ENCODE results near the gene SP5. TPM values are rescaled to one million over a fixed set of nuclear protein-coding genes. Genes with fewer than 3 reads are reported as not detected.

The SP5 gene
- polyA plus RNA-seq, 1 of the 3 experiments (the other 2 are of a cell fraction) = not detected

DNA sequence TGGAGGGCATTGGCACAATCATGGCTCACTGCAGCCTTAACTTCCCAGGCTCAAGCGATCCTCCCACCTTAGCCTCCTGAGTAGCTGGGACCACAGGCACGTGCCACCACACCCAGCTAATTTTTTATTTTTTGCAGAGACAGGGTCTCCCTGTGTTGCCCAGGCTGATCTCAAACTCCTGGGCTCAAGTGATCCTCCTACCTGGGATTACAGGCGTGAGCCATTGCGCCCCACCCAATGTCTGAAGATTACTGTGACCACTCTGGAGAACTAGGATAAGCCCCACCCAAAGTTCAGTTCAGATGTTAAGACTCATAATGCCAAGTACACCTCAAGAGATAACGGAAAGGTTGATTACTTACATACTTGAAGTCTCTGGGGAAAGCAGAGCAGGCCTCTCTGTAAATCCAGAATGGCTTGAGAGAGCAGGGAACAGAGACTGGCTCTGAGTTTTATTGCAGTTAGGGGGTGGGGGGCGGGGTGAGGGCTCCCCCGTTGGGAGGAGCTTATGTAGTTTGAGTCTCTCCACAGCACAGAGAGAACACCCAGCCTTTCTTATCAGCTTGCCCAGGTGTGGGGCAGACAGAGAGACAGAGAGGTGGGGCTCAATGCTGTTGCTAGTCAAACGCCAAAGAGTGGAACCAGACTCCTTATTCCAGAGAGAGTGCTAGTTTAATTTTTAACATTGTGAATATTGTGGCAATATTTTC is 28.5 kb downstream of the SP5 start:
- no peak for DNase-seq
- no peaks in the 10 kb centered on the region for H3K79me2 ChIP-seq (ENCODE audit: insufficient read depth)
- peaks cover 3% of the 10 kb centered on the region for H3F3A ChIP-seq (replicated peaks; ENCODE audit: insufficient read depth)
- WGBS (ENCODE audit: low lambda C conversion rate) = 21% methylated on average over 8 of the region's 8 CpGs
- H3K9me3 ChIP-seq = no peaks in the 10 kb centered on the region
- TF ChIP-seq FOXJ3 (CRISPR knock-in tag; IDR thresholded peaks at IDR 0.05) = no peak
- TF ChIP-seq GATA2 (CRISPR knock-in tag; IDR thresholded peaks at IDR 0.05) = no peak
- no peak for TF ChIP-seq FOSL2 (IDR thresholded peaks at IDR 0.05; ENCODE audit: borderline replicate concordance, low read depth)
- TF ChIP-seq, protein P1, sequence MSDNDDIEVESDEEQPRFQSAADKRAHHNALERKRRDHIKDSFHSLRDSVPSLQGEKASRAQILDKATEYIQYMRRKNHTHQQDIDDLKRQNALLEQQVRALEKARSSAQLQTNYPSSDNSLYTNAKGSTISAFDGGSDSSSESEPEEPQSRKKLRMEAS (IDR thresholded peaks at IDR 0.05; ENCODE audit: low read depth) = no peak
- TF ChIP-seq, protein P2, sequence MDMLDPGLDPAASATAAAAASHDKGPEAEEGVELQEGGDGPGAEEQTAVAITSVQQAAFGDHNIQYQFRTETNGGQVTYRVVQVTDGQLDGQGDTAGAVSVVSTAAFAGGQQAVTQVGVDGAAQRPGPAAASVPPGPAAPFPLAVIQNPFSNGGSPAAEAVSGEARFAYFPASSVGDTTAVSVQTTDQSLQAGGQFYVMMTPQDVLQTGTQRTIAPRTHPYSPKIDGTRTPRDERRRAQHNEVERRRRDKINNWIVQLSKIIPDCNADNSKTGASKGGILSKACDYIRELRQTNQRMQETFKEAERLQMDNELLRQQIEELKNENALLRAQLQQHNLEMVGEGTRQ (IDR thresholded peaks at IDR 0.05; ENCODE audit: borderline replicate concordance, low read depth, low read length) = no peak
- no peak for TF ChIP-seq MEF2A (IDR thresholded peaks at IDR 0.05; ENCODE audit: borderline replicate concordance, low read depth)
- no peak for TF ChIP-seq ELF1 (IDR thresholded peaks at IDR 0.05)
- no peak for TF ChIP-seq SIN3A (IDR thresholded peaks at IDR 0.05; ENCODE audit: borderline replicate concordance, low read depth, low read length)
- TF ChIP-seq FOXM1 (IDR thresholded peaks at IDR 0.05; ENCODE audit: low read depth) = no peak
- TF ChIP-seq TEAD4 (IDR thresholded peaks at IDR 0.05; ENCODE audit: borderline replicate concordance, insufficient read depth) = no peak
- no peak for TF ChIP-seq TAF1 (IDR thresholded peaks at IDR 0.05; ENCODE audit: borderline replicate concordance, low read depth, low read length)
- H3K4me3 ChIP-seq (ENCODE audit: low read depth in 2 of 2, low read length in 1 of 2) = no peak overlapping the region
- H2AFZ ChIP-seq (ENCODE audit: low read depth) = no peak overlapping the region
- H3K27me3 ChIP-seq (ENCODE audit: insufficient read depth) = peaks cover 15% of the 10 kb centered on the region; the same call in 1 of the 2 replicates
- H3K36me3 ChIP-seq (replicated peaks in 1 of 2; ENCODE audit: control insufficient read depth in 1 of 2, insufficient read depth in 2 of 2, low read length in 1 of 2) = no peaks in the 10 kb centered on the region
- no peaks in the 10 kb centered on the region for H4K20me1 ChIP-seq (ENCODE audit: insufficient read depth)
- no peak overlapping the region for H3K9ac ChIP-seq
- ChIA-PET CTCF (interaction anchor here (0.6 kb wide), 1 partner anchor 17 kb away, joined by 3 read pairs; no protein-coding TSS in a partner anchor), POLR2A (no interaction called here)
- H3K4me2 ChIP-seq = no peak overlapping the region
- H3K27ac ChIP-seq (ENCODE audit: low read depth in 2 of 2, low read length in 1 of 2) = no peak overlapping the region
- no peaks in the 10 kb centered on the region for H3K9me2 ChIP-seq
- no peaks in the 10 kb centered on the region for H3K4me1 ChIP-seq (ENCODE audit: control insufficient read depth in 1 of 2, insufficient read depth in 2 of 2, low read depth in 1 of 2, low read length in 1 of 2)

DNA sequence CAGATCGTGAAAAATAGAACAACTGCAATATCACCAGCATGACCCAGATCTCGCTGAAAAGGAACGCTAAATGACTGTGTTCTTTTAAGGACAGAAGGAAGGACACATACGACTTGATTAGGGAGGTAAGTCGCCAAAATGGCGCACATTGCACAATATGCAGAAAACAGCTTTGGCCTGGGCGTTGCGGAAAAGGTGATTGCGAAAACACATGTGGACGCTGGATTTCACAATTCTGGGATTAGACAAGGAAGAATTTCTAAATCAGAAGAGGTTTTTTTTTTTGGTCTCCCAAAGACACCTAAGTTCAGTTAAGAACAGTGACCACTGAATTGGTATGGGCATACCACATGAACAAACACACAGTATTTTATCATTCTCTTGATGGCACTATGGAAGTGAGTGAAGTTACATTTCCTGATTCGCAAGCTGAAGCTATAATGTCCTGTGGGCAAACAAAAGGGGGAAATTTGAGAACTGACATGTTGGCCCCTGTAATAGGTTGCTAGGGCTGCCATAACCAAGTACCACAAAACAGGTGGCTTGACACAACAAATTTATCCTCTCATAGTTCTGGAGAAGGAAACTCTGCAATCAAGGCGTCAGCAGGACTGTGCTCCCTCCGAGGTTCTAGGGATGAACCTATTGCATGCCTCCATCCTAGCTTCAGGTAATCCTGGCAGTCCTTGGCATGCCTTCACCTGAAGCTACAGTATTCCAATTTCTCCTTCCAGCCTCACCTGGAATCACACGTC is 29.3 kb downstream of the SP5 start:
- Histone ChIP-seq H3K9me2 (no peaks in the 10 kb centered on the region), H3K27me3 (ENCODE audit: insufficient read depth) (peaks cover 15% of the 10 kb centered on the region; the same call in 1 of the 2 replicates), H3K79me2 (ENCODE audit: insufficient read depth) (no peaks in the 10 kb centered on the region), H2AFZ (ENCODE audit: low read depth) (no peak overlapping the region), H3K27ac (ENCODE audit: low read depth in 2 of 2, low read length in 1 of 2) (no peak overlapping the region), H3K4me2 (no peak overlapping the region), H3K9me3 (no peaks in the 10 kb centered on the region), H3K36me3 (replicated peaks in 1 of 2; ENCODE audit: control insufficient read depth in 1 of 2, insufficient read depth in 2 of 2, low read length in 1 of 2) (no peaks in the 10 kb centered on the region), H3K4me1 (ENCODE audit: control insufficient read depth in 1 of 2, insufficient read depth in 2 of 2, low read depth in 1 of 2, low read length in 1 of 2) (no peaks in the 10 kb centered on the region), H4K20me1 (ENCODE audit: insufficient read depth) (no peaks in the 10 kb centered on the region), H3K9ac (no peak overlapping the region), H3K4me3 (ENCODE audit: low read depth in 2 of 2, low read length in 1 of 2) (no peak overlapping the region), H3F3A (replicated peaks; ENCODE audit: insufficient read depth) (peaks cover under 1% of the 10 kb centered on the region)
- no peak for DNase-seq
- ChIA-PET CTCF (no interaction called here), POLR2A (no interaction called here)
- WGBS (ENCODE audit: low lambda C conversion rate) = 51% methylated on average over 14 of the region's 14 CpGs
- TF ChIP-seq FOXM1 (IDR thresholded peaks at IDR 0.05; ENCODE audit: low read depth) = no peak
- TF ChIP-seq SIN3A (IDR thresholded peaks at IDR 0.05; ENCODE audit: borderline replicate concordance, low read depth, low read length) = no peak
- no peak for TF ChIP-seq GATA2 (CRISPR knock-in tag; IDR thresholded peaks at IDR 0.05)
- TF ChIP-seq NFIC (IDR thresholded peaks at IDR 0.05; ENCODE audit: borderline replicate concordance) = no peak
- no peak for TF ChIP-seq SMC3 (IDR thresholded peaks at IDR 0.05; ENCODE audit: low read depth, low read length)
- TF ChIP-seq EZH2phosphoT487 (IDR thresholded peaks at IDR 0.05; ENCODE audit: borderline replicate concordance, low read depth) = no peak
- TF ChIP-seq YY1 (IDR thresholded peaks at IDR 0.05; ENCODE audit: low read depth) = no peak
- TF ChIP-seq FOSL2 (IDR thresholded peaks at IDR 0.05; ENCODE audit: borderline replicate concordance, low read depth) = no peak
- no peak for TF ChIP-seq TEAD4 (IDR thresholded peaks at IDR 0.05; ENCODE audit: borderline replicate concordance, insufficient read depth)

Measured in SK-N-SH (cell line).